Measurements from ENCODE around the gene CORO1A.
"Not testable (repeated sequence)": the region's sequence is repeated elsewhere in the genome, so short reads cannot be mapped to it uniquely, and the experiment has no call there.

The CORO1A gene

GRCh38 chr16:30205541-30206236 lies 22.3 kb downstream of the CORO1A start:
- not testable (repeated sequence) for DNase-seq (ENCODE audit: low read depth)

GRCh38 chr16:30206252-30206651 lies 22.9 kb downstream of the CORO1A start:
- DNase-seq (ENCODE audit: low read depth): not testable (repeated sequence)

- DNase-seq (ENCODE audit: low read depth): not testable (repeated sequence)
Measured at GRCh38 chr16:30207063-30207704, 23.8 kb downstream of the CORO1A start.

GRCh38 chr16:30209032-30209431 lies 25.6 kb downstream of the CORO1A start:
- not testable (repeated sequence) for DNase-seq (ENCODE audit: low read depth)

- DNase-seq (ENCODE audit: low read depth): not testable (repeated sequence)
Measured at GRCh38 chr16:30211414-30211813, 28.0 kb downstream of the CORO1A start.

- DNase-seq (ENCODE audit: low read depth): not testable (repeated sequence)
Measured at GRCh38 chr16:30217082-30217481, 33.7 kb downstream of the CORO1A start.

Measured in iris pigment epithelial cell (primary cell).